Stimulated activated CD8-positive, alpha-beta memory T cell treated with anti-CD3 and anti-CD28 coated beads, Interleukin-15, amount 100 ng/mL, for 1 hour (primary cell): Measurements from ENCODE around the gene IL1RAPL1.
"Not testable (repeated sequence)": the region's sequence is repeated elsewhere in the genome, so short reads cannot be mapped to it uniquely, and the experiment has no call there.

Experiments
- DNase-seq: peaks from one replicate; pipeline ENCODE4 v3.0.0-alpha.2; 2020; ENCODE audit warnings: low read depth

Gene IL1RAPL1

GRCh38 chrX:28628120-28628519 is 40.9 kb downstream of the IL1RAPL1 start:
- no peak for DNase-seq

- DNase-seq: no peak
Measured at GRCh38 chrX:28638775-28639174, 51.5 kb downstream of the IL1RAPL1 start.

- no peak for DNase-seq
Measured at GRCh38 chrX:28639451-28639850, 52.2 kb downstream of the IL1RAPL1 start.

GRCh38 chrX:28649541-28649940 is 62.3 kb downstream of the IL1RAPL1 start:
- no peak for DNase-seq

- DNase-seq: no peak
Measured at GRCh38 chrX:28651186-28651585, 63.9 kb downstream of the IL1RAPL1 start.

GRCh38 chrX:28659269-28659668 is 72.0 kb downstream of the IL1RAPL1 start:
- DNase-seq: no peak

GRCh38 chrX:28665778-28666177 is 78.5 kb downstream of the IL1RAPL1 start:
- DNase-seq: no peak

GRCh38 chrX:28668303-28668702 is 81.1 kb downstream of the IL1RAPL1 start:
- DNase-seq: no peak

- DNase-seq: no peak
Measured at GRCh38 chrX:28668957-28669356, 81.7 kb downstream of the IL1RAPL1 start.

GRCh38 chrX:28670074-28670473 is 82.8 kb downstream of the IL1RAPL1 start:
- DNase-seq: no peak

- no peak for DNase-seq
Measured at GRCh38 chrX:28675173-28675572, 87.9 kb downstream of the IL1RAPL1 start.

GRCh38 chrX:28693101-28693500 is 105.9 kb downstream of the IL1RAPL1 start:
- no peak for DNase-seq

- no peak for DNase-seq
Measured at GRCh38 chrX:28697732-28698131, 110.5 kb downstream of the IL1RAPL1 start.

GRCh38 chrX:28701222-28701621 is 114.0 kb downstream of the IL1RAPL1 start:
- no peak for DNase-seq

- no peak for DNase-seq
Measured at GRCh38 chrX:28706964-28707363, 119.7 kb downstream of the IL1RAPL1 start.

GRCh38 chrX:28709421-28709820 is 122.2 kb downstream of the IL1RAPL1 start:
- DNase-seq: no peak

GRCh38 chrX:28717864-28718263 is 130.6 kb downstream of the IL1RAPL1 start:
- DNase-seq: no peak

GRCh38 chrX:28718450-28718849 is 131.2 kb downstream of the IL1RAPL1 start:
- no peak for DNase-seq

GRCh38 chrX:28719620-28720019 is 132.4 kb downstream of the IL1RAPL1 start:
- DNase-seq: no peak

- no peak for DNase-seq
Measured at GRCh38 chrX:28752330-28752729, 165.1 kb downstream of the IL1RAPL1 start.

GRCh38 chrX:28756175-28756574 is 168.9 kb downstream of the IL1RAPL1 start:
- DNase-seq: no peak

GRCh38 chrX:28756647-28757046 is 169.4 kb downstream of the IL1RAPL1 start:
- no peak for DNase-seq

- DNase-seq: no peak
Measured at GRCh38 chrX:28757290-28757689, 170.0 kb downstream of the IL1RAPL1 start.

GRCh38 chrX:28766561-28766960 is 179.3 kb downstream of the IL1RAPL1 start:
- not testable (repeated sequence) for DNase-seq

- DNase-seq: no peak
Measured at GRCh38 chrX:28773807-28774206, 186.6 kb downstream of the IL1RAPL1 start.
